ENCODE data around the gene RCSD1.

DNA sequence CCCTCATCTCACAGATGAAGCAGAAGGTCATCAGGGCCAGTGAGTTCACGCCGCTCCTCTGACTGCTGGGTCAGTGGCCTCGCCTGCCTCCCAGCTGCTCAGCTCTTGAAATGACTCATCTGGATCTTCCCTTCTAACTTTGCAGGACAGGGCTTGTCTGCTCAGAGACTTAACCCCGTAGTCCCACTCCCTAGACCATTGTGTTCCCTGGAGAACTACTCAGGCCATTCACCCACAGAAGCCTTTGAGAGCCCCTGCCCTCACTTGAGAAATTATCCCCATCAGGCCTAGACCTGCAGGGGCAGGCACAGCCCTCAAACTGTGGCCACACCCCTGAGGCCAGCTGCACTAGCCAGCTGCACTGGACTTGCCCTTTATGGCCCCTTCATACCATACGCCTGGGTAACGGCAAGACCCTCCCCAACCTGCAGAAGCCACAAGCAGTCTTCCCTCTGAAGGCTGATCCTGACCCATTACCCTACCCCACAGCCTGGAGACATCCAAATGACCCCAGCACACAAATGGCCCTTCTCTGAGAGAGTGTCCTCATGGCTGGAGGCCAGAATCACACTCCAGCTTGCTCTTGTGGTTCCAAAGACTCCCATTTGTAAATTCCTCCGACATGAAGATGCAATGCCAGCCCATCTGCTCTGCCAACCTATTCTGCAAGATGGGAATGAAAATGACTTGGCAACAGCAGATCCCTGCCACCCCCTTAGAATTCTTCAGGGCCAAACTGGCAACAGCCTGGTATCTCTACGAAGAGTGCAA is 33.2 kb downstream of the RCSD1 start:
- TF ChIP-seq, protein P1, sequence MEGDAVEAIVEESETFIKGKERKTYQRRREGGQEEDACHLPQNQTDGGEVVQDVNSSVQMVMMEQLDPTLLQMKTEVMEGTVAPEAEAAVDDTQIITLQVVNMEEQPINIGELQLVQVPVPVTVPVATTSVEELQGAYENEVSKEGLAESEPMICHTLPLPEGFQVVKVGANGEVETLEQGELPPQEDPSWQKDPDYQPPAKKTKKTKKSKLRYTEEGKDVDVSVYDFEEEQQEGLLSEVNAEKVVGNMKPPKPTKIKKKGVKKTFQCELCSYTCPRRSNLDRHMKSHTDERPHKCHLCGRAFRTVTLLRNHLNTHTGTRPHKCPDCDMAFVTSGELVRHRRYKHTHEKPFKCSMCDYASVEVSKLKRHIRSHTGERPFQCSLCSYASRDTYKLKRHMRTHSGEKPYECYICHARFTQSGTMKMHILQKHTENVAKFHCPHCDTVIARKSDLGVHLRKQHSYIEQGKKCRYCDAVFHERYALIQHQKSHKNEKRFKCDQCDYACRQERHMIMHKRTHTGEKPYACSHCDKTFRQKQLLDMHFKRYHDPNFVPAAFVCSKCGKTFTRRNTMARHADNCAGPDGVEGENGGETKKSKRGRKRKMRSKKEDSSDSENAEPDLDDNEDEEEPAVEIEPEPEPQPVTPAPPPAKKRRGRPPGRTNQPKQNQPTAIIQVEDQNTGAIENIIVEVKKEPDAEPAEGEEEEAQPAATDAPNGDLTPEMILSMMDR (IDR thresholded peaks at IDR 0.05; ENCODE audit: borderline replicate concordance, extremely low read depth, low read length, poor library complexity, severe bottlenecking): no peak
- TF ChIP-seq EZH2 (IDR thresholded peaks at IDR 0.05; ENCODE audit: borderline replicate concordance, low read depth, low read length, severe bottlenecking): no peak
